DOHH2 (cell line): Measurements from ENCODE around the gene THEMIS2.

Experiments
- CTCF ChIP-seq: fragments of 200-600 bp; sonication (generic); IDR thresholded peaks from one replicate; pipeline ENCODE4 v1.5.1; 2014; ENCODE audit warnings: antibody characterized with exemption, mild to moderate bottlenecking, low read depth, low read length; ENCODE audit not compliant: poor library complexity, severe bottlenecking
- EZH2phosphoT487 ChIP-seq: fragments of 200-600 bp; sonication (generic); IDR thresholded peaks from 2 replicates; pipeline ENCODE4 v1.6.1; 2017; ENCODE audit warnings: borderline replicate concordance, mild to moderate bottlenecking, antibody characterized with exemption, low read length, moderate library complexity, mixed read lengths

GRCh38 chr1:27889506-27889905 is 17.2 kb downstream of the THEMIS2 start:
- TF ChIP-seq CTCF (no peak), EZH2phosphoT487 (no peak)
